HL-60 (cell line): Measurements from ENCODE around the gene MASP1.
"Not testable (repeated sequence)": the region's sequence is repeated elsewhere in the genome, so short reads cannot be mapped to it uniquely, and the experiment has no call there.

Experiments used
- DNase-seq, 2 experiments: peaks; one replicate each; pipeline ENCODE4 v3.0.0-alpha.2; 2010 to 2020; ENCODE audit warnings: low read depth in 1 of 2, low spot score in 1 of 2
- H3K27ac ChIP-seq: fragments of 250-450 bp; sonication (Bioruptor Pico); replicated peaks from 2 replicates; pipeline ENCODE4 v1.5.1; 2020; ENCODE audit warnings: mild to moderate bottlenecking, moderate library complexity
- H3K27me3 ChIP-seq: fragments of 250-450 bp; sonication (Bioruptor Pico); 2 replicates; pipeline ENCODE4 v1.5.1; 2021; ENCODE audit warnings: mild to moderate bottlenecking, moderate library complexity; ENCODE audit not compliant: insufficient read depth, poor library complexity, severe bottlenecking
- H3K4me3 ChIP-seq: replicated peaks from 2 replicates; pipeline ENCODE4 v1.5.1; 2011; ENCODE audit warnings: mild to moderate bottlenecking, control low read depth, low read length; ENCODE audit not compliant: insufficient read depth
- GABPA ChIP-seq: IDR thresholded peaks from 2 replicates; pipeline ENCODE4 v1.6.1; 2012; ENCODE audit warnings: low read depth
- POLR2AphosphoS5 ChIP-seq: IDR thresholded peaks from 2 replicates; pipeline ENCODE4 v1.6.1; 2012; ENCODE audit warnings: low read depth
- REST ChIP-seq: IDR thresholded peaks from 2 replicates; pipeline ENCODE4 v1.6.1; 2012; ENCODE audit warnings: low read depth; ENCODE audit not compliant: insufficient replicate concordance
- SPI1 ChIP-seq: IDR thresholded peaks from 2 replicates; pipeline ENCODE4 v1.6.1; 2012; ENCODE audit warnings: low read depth, mild to moderate bottlenecking, borderline replicate concordance
- TF ChIP-seq, protein P1 (sequence below): IDR thresholded peaks from one replicate; pipeline ENCODE4 v1.5.1; 2011; ENCODE audit warnings: low read length, control low read depth, inconsistent platforms; ENCODE audit not compliant: insufficient read depth

Gene MASP1

DNA sequence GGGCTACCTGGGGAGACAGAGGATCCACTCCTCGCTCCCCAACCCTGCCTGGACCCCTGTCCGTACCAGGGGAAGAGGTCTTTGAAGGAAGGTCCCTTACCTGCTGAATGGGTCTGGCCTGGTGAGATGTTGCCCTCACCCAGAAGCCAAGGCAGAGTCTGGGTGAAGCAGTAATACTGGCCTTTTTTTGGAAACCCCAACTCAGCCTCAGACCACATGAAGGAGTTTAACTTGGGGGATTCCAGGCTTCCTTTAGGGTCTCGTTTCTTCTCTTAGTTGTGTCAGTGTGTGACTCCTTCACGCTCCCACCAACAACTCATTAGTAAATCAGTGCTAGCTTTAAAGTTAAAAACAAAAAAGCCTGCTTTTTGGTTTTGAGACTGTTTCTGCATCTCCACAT lies 48.6 kb downstream of the MASP1 start:
- DNase-seq: no peak
- no peak overlapping the region for H3K27ac ChIP-seq
- H3K27me3 ChIP-seq: no peaks in the 10 kb centered on the region
- no peak overlapping the region for H3K4me3 ChIP-seq
- TF ChIP-seq, protein P1, sequence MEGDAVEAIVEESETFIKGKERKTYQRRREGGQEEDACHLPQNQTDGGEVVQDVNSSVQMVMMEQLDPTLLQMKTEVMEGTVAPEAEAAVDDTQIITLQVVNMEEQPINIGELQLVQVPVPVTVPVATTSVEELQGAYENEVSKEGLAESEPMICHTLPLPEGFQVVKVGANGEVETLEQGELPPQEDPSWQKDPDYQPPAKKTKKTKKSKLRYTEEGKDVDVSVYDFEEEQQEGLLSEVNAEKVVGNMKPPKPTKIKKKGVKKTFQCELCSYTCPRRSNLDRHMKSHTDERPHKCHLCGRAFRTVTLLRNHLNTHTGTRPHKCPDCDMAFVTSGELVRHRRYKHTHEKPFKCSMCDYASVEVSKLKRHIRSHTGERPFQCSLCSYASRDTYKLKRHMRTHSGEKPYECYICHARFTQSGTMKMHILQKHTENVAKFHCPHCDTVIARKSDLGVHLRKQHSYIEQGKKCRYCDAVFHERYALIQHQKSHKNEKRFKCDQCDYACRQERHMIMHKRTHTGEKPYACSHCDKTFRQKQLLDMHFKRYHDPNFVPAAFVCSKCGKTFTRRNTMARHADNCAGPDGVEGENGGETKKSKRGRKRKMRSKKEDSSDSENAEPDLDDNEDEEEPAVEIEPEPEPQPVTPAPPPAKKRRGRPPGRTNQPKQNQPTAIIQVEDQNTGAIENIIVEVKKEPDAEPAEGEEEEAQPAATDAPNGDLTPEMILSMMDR: no peak
- TF ChIP-seq GABPA (no peak), SPI1 (no peak), REST (no peak), POLR2AphosphoS5 (no peak)

DNA sequence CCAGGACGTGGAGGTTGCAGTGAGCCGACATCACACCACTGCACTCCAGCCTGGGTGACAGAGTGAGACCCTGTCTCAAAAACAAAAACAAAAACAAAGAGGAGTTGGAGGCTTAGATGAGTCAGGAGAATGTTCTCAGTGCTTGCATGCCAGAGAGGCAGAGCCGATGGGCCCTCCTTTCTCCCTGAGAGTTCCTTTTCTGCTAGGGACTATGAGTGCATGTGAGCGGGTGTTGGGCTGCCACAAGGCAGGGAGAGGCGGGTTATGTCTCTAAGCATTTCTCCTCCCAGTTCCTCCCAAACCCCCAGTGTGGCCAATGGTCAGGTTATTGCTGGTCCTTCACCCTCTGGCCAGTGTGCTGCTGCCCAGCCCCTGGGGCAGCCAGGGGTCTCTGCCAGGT lies 49.1 kb downstream of the MASP1 start:
- no peak for DNase-seq
- Histone ChIP-seq H3K27ac (no peak overlapping the region), H3K4me3 (no peak overlapping the region), H3K27me3 (no peaks in the 10 kb centered on the region)
- TF ChIP-seq SPI1 (no peak), REST (no peak), GABPA (no peak), POLR2AphosphoS5 (no peak)
- TF ChIP-seq, protein P1: no peak

- not testable (repeated sequence) for DNase-seq, H3K27ac ChIP-seq, H3K27me3 ChIP-seq, H3K4me3 ChIP-seq
These were observed 52.7 kb downstream of the MASP1 start for GRCh38 chr3:187238835-187239234.

DNA sequence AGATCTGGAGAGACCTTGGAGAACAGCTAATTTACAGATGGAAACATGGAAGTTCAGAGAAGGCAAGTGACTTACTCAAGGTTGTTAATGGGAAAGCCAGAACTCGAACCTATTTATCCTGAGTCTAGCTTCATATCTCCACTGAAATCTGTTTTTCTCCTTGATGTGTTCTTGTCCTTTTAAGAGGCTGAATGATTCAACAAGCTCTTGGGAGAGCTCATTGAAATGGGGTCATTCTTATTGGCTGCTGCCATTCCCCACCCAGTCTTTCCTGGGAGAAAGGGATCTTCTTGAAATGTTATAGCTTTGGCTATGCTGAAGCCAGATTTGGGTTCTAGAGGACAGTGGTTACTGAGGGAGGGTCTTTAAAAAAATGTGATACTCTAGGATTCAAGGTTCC lies 53.3 kb downstream of the MASP1 start:
- H3K27me3 ChIP-seq: no peaks in the 10 kb centered on the region
- no peak overlapping the region for H3K4me3 ChIP-seq
- H3K27ac ChIP-seq: no peak overlapping the region
- TF ChIP-seq POLR2AphosphoS5 (no peak), SPI1 (no peak), REST (no peak), GABPA (no peak)
- TF ChIP-seq, protein P1: no peak
- no peak for DNase-seq
